ENCODE measurements around the gene MX1. TPM values are rescaled to one million over a fixed set of nuclear protein-coding genes. Genes with fewer than 3 reads are reported as not detected.

MX1 gene
- total RNA-seq, 1 experiment from 2014 or later = 2.0 TPM

GRCh38 chr21:41446586-41446985 is 20.5 kb downstream of the MX1 start:
- no peak for ATAC-seq
- TF ChIP-seq REST (IDR thresholded peaks at IDR 0.05; ENCODE audit: low read depth) = no peak
- no peak for TF ChIP-seq EZH2 (IDR thresholded peaks at IDR 0.05)
- no peak for TF ChIP-seq ATF3 (IDR thresholded peaks at IDR 0.05)
- no peak for TF ChIP-seq MAX (IDR thresholded peaks at IDR 0.05)
- TF ChIP-seq CEBPB (IDR thresholded peaks at IDR 0.05; ENCODE audit: low read depth) = no peak
- no peak for TF ChIP-seq SIN3A (IDR thresholded peaks at IDR 0.05; ENCODE audit: low read depth)
- TF ChIP-seq POLR2AphosphoS5 (IDR thresholded peaks at IDR 0.05; ENCODE audit: low read depth, low read length) = no peak
- no peak for TF ChIP-seq JUND (IDR thresholded peaks at IDR 0.05)
- TF ChIP-seq EGR1 (IDR thresholded peaks at IDR 0.05; ENCODE audit: low read depth) = no peak
- no peak for TF ChIP-seq POLR2A (IDR thresholded peaks at IDR 0.05; ENCODE audit: borderline replicate concordance, extremely low read depth, insufficient read depth, insufficient read length)
- no peaks in the 10 kb centered on the region for H3K79me2 ChIP-seq (ENCODE audit: insufficient read depth, low read length)
- POLR2A ChIA-PET = no interaction called here
- H3K27me3 ChIP-seq (ENCODE audit: insufficient read depth, low read length) = no peaks in the 10 kb centered on the region
- no peaks in the 10 kb centered on the region for H3K9me3 ChIP-seq (ENCODE audit: control insufficient read depth in 1 of 2, insufficient read depth in 1 of 2, low read depth in 1 of 2, low read length in 2 of 2)
- no peak overlapping the region for H3K27ac ChIP-seq (ENCODE audit: low read depth, low read length)
- H4K20me1 ChIP-seq (ENCODE audit: insufficient read depth) = no peaks in the 10 kb centered on the region
- RAD21 ChIA-PET (ENCODE audit: low non-redundant PET in 1 of 2, low total read pairs in 2 of 2, uncharacterized antibody in 2 of 2, unreplicated experiment in 2 of 2) = no interaction called here
- H3K9ac ChIP-seq (ENCODE audit: low read length) = no peak overlapping the region
- H3K36me3 ChIP-seq (ENCODE audit: control insufficient read depth in 1 of 2, insufficient read depth in 2 of 2, low read length in 2 of 2) = no peaks in the 10 kb centered on the region
- intact Hi-C loops (cut with micrococcal nuclease) = no loop called here
- no peaks in the 10 kb centered on the region for H3K4me1 ChIP-seq (ENCODE audit: control insufficient read depth in 1 of 2, insufficient read depth in 2 of 2, low read length in 2 of 2)
- H3K4me3 ChIP-seq (replicated peaks in 1 of 2; ENCODE audit: low read depth in 1 of 2, low read length in 2 of 2) = no peak overlapping the region
- CTCF ChIA-PET = no interaction called here
- H3K4me2 ChIP-seq (ENCODE audit: low read length) = no peak overlapping the region
- no peaks in the 10 kb centered on the region for H3K9me2 ChIP-seq (ENCODE audit: insufficient read depth)
- no peak for DNase-seq (ENCODE audit: low read depth, low spot score)
- no peak overlapping the region for H2AFZ ChIP-seq (ENCODE audit: low read depth, low read length, poor library complexity, severe bottlenecking)
- BruUV-seq (replicated peaks) = no TSS peak
